HUDEP-2 (cell line): Measurements from ENCODE around the gene LGI2.

Experiments
- DNase-seq, 76 experiments: peaks; one replicate each; lab custom pipeline; 2025; ENCODE audit not compliant: unreplicated experiment in 76 of 76; lab: John Stamatoyannopoulos, UW

LGI2 gene

GRCh38 chr4:24968992-24969391 lies 61.8 kb downstream of the LGI2 start:
- DNase-seq: no peak

- no peak for DNase-seq
Observed at GRCh38 chr4:24968278-24968677, 62.5 kb downstream of the LGI2 start.

GRCh38 chr4:24967346-24967745 lies 63.4 kb downstream of the LGI2 start:
- DNase-seq: no peak

- no peak for DNase-seq
Observed at GRCh38 chr4:24966076-24966475, 64.7 kb downstream of the LGI2 start.

GRCh38 chr4:24965627-24966026 lies 65.1 kb downstream of the LGI2 start:
- DNase-seq: no peak

GRCh38 chr4:24963277-24963676 lies 67.5 kb downstream of the LGI2 start:
- DNase-seq: no peak

- no peak for DNase-seq
Observed at GRCh38 chr4:24957886-24958285, 72.9 kb downstream of the LGI2 start.

GRCh38 chr4:24956763-24957162 lies 74.0 kb downstream of the LGI2 start:
- no peak for DNase-seq

GRCh38 chr4:24956091-24956490 lies 74.7 kb downstream of the LGI2 start:
- no peak for DNase-seq

GRCh38 chr4:24952667-24953066 lies 78.1 kb downstream of the LGI2 start:
- DNase-seq: no peak

GRCh38 chr4:24949970-24950369 lies 80.8 kb downstream of the LGI2 start:
- DNase-seq: no peak
